Neural progenitor cell (in vitro differentiated cells): ENCODE results near the gene SMARCAL1.

Source experiments
- CTCF ChIP-seq: fragments of 200-600 bp; sonication (generic); IDR thresholded peaks from 2 replicates; pipeline ENCODE4 v1.5.1; 2017; ENCODE audit warnings: antibody characterized with exemption, mild to moderate bottlenecking
- EZH2 ChIP-seq: fragments of 200-600 bp; sonication (generic); IDR thresholded peaks from 2 replicates; pipeline ENCODE4 v1.6.1; 2017; ENCODE audit warnings: antibody characterized with exemption, mild to moderate bottlenecking, moderate library complexity

- no peak for TF ChIP-seq CTCF
- TF ChIP-seq EZH2 = no peak
These were observed 120.3 kb downstream of the SMARCAL1 start for GRCh38 chr2:216532562-216532961.
